Small intestine (tissue), 7 donors: Measurements from ENCODE around the gene ART4. TPM values are rescaled to one million over a fixed set of nuclear protein-coding genes. Genes with fewer than 3 reads are reported as not detected.

Experiments used
- DNase-seq, 2 donors: peaks; one replicate each; pipeline versions ENCODE4 v3.0.0 to v3.0.0-alpha.2; 2013
- FAIRE-seq: peaks from 2 replicates; lab custom pipeline; 2012; peaks lifted over from hg19 to GRCh38; lab: Jason Lieb, UNC
- H3K27ac ChIP-seq, 3 donors: one replicate each; pipeline ENCODE4 v1.5.1; 2013; ENCODE audit warnings: low read length in 2 of 3, mild to moderate bottlenecking in 2 of 3, control low read depth in 1 of 3, inconsistent platforms in 1 of 3, low read depth in 1 of 3, moderate library complexity in 1 of 3
- H3K27me3 ChIP-seq, 3 donors: one replicate each; pipeline ENCODE4 v1.6.1; 2013; ENCODE audit warnings: low read length in 3 of 3, inconsistent platforms in 1 of 3; ENCODE audit not compliant: control insufficient read depth in 3 of 3, insufficient read depth in 3 of 3
- H3K36me3 ChIP-seq, 3 donors: one replicate each; pipeline ENCODE4 v1.6.1; 2013; ENCODE audit warnings: low read length in 3 of 3, inconsistent platforms in 1 of 3, low read depth in 1 of 3, mild to moderate bottlenecking in 1 of 3, moderate library complexity in 1 of 3; ENCODE audit not compliant: control insufficient read depth in 3 of 3, insufficient read depth in 2 of 3
- H3K4me1 ChIP-seq, 3 donors: one replicate each; pipeline ENCODE4 v1.6.1; 2013; ENCODE audit warnings: low read length in 2 of 3, inconsistent platforms in 1 of 3, low read depth in 1 of 3, mild to moderate bottlenecking in 1 of 3, moderate library complexity in 1 of 3; ENCODE audit not compliant: control insufficient read depth in 3 of 3, insufficient read depth in 2 of 3
- H3K4me3 ChIP-seq, 3 donors: one replicate each; pipeline ENCODE4 v1.5.1; 2013; ENCODE audit warnings: low read length in 3 of 3, control low read depth in 1 of 3, inconsistent platforms in 1 of 3, low read depth in 1 of 3, mild to moderate bottlenecking in 1 of 3, moderate library complexity in 1 of 3
- H3K9me3 ChIP-seq, 2 donors: one replicate each; pipeline ENCODE4 v1.6.1; 2013; ENCODE audit warnings: low read depth in 1 of 2, low read length in 1 of 2; ENCODE audit not compliant: control insufficient read depth in 2 of 2, insufficient read depth in 1 of 2
- WGBS, 3 donors: extraction: QIAGEN DNeasy Blood & Tissue Kit; methylation state at CpG; one replicate each; pipeline ENCODE4 v1.1.7; 2013; 5-methylcytosine and 5-hydroxymethylcytosine counted together
- polyA plus RNA-seq, 4 donors: library from polyadenylated mRNA; stranded (reverse) in 3 of 4; unstranded in 1 of 4; fragments of 200-250 nt in 3 of 4; fragments of 120-200 nt in 1 of 4; gene quantifications; one replicate each; pipeline versions ENCODE4 v1.2.1 to v1.2.3, GENCODE V29; 2013
- donor health status: healthy with polysubstance abuse.
- donor health status: control.
- donor health status: control.
- donor health status: Bipolar disorder and iron deficiency.
- donor health status: healthy.

Gene ART4
- polyA plus RNA-seq, 4 donors, result 0.31 to 6.6 TPM; not detected in 2

DNA sequence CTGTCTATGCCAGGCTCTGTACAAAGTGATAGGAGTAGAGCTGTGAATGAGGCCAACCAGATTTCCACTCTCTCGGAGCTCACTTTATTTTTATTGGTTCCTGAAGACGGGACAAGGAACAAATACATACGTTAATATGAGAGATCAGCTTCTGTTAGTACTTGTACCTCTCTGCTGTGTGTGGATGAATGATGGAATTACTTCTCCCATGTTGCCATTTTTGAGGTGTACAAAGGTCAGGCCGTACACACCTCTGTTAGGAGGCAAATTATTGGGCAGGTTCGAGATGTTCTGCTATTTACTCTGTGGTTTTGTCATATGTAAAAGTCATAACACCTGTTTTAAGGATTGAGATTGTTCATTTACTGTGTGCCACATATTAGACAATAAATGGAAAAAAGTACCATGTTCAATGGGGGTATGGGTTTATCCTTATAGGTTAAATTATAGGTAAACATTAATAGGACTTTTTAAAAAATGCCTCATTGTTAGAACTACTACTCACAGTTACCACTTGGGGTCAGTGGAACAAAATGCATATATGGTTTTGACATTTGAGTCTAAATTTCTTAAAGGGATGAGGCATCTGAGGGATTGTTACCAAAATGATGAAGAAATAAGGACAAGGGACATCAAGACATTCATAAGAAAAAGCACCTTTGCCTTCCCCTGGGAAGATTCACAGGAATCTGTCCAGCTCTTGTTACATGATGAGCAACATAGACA, 66.9 kb downstream of the ART4 start:
- FAIRE-seq (no peak), DNase-seq (peak in 1 of 2 donors; percentile 20)
- peak overlapping the region in 2 of 3 donors; percentile 53 to 99 for H3K27ac ChIP-seq
- no peaks in the 10 kb centered on the region for H3K9me3 ChIP-seq
- H3K27me3 ChIP-seq, result no peaks in the 10 kb centered on the region
- no peak overlapping the region for H3K4me3 ChIP-seq
- 49 to 71% (median 52%) methylated on average over 5 of the region's 5 CpGs for WGBS, 3 donors
- H3K4me1 ChIP-seq, result peaks cover 0 to 24% (median 6%) of the 10 kb centered on the region in 3 donors
- no peaks in the 10 kb centered on the region for H3K36me3 ChIP-seq

DNA sequence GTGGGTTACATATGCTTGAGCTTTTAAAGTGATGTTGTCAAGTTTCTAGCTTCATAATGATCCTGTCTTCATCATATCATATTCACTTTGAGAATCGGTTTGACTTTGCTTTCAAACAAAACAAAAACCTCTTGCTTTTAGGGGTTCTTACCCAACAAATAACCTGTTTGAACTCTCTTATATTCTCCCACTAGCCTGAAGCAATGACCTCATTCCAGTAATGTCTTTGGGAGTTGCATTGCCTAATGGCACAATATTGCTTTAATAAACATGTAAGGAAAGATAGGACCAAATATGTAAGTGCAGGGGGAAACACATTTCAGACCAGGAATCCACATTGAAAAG, 67.7 kb downstream of the ART4 start:
- DNase-seq, result peak in 1 of 2 donors; percentile 73
- Histone ChIP-seq H3K36me3 (no peaks in the 10 kb centered on the region), H3K27ac (peak overlapping the region; percentile 97 to 99 (median 97)), H3K4me1 (peaks cover 0 to 24% (median 6%) of the 10 kb centered on the region in 3 donors), H3K9me3 (no peaks in the 10 kb centered on the region), H3K27me3 (no peaks in the 10 kb centered on the region), H3K4me3 (peak overlapping the region in 2 of 3 donors; percentile 74 to 96)
- no peak for FAIRE-seq
- WGBS, 3 donors, result 10 to 33% (median 21%) methylated on average over 1 of the region's 1 CpG

Other genes with a start within 250 kb of the ART4 start
- gene GUCY2C, start 146.9 kb downstream of the ART4 start, polyA plus RNA-seq, result 100 to 1,000 TPM in 1 of 4 donors, 10 to 100 TPM in 3; 34.9 to 105 (median 51.8) TPM
- 10 to 100 TPM; 12.2 to 44.5 (median 17.0) TPM for gene WBP11, start 40.0 kb downstream of the ART4 start, polyA plus RNA-seq
- 1 to 10 TPM in 1 of 4 donors, under 1 TPM in 2, not detected in 1; 0.45 to 1.8 (median 0.75) TPM for gene C12orf60, start 39.9 kb downstream of the ART4 start, polyA plus RNA-seq
- gene SMCO3, start 29.3 kb downstream of the ART4 start, polyA plus RNA-seq, result under 1 TPM in 2 of 4 donors, not detected in 2; 0.06 to 0.25 TPM
- gene MGP, start 42.3 kb upstream of the ART4 start, polyA plus RNA-seq, result 100 to 1,000 TPM in 1 of 4 donors, 10 to 100 TPM in 3; 10.6 to 268 (median 15.5) TPM
- 10 to 100 TPM in 1 of 4 donors, under 1 TPM in 1, not detected in 2; 0.12 to 34.9 TPM for gene ERP27, start 95.0 kb upstream of the ART4 start, polyA plus RNA-seq
- gene ARHGDIB, start 118.1 kb upstream of the ART4 start, polyA plus RNA-seq, result 100 to 1,000 TPM in 1 of 4 donors, 10 to 100 TPM in 3; 26.4 to 104 (median 56.7) TPM
- not detected for gene PDE6H, start 129.5 kb upstream of the ART4 start, polyA plus RNA-seq